CD14-positive monocyte (primary cell): ENCODE results near the gene NECAB2. TPM values are rescaled to one million over a fixed set of nuclear protein-coding genes. Genes with fewer than 3 reads are reported as not detected.
A peak's percentile ranks its signal among the peaks of the same experiment; 100 is the strongest.

Experiments
- DNase-seq, 3 donors: peaks; one replicate each; pipeline ENCODE4 v3.0.0-alpha.2; 2011 to 2022
- H2AFZ ChIP-seq: 2 replicates; pipeline ENCODE4 v1.6.0; 2012; ENCODE audit warnings: mild to moderate bottlenecking, low read depth, low read length, inconsistent platforms; ENCODE audit not compliant: insufficient read depth, poor library complexity, severe bottlenecking
- H3K27ac ChIP-seq, 2 donors: 1 replicate in 1 of 2; 2 replicates in 1 of 2; pipeline ENCODE4 v1.5.1; 2012 to 2013; ENCODE audit warnings: low read length in 2 of 2, control low read depth in 1 of 2, inconsistent platforms in 1 of 2, low read depth in 1 of 2, mild to moderate bottlenecking in 1 of 2
- H3K27me3 ChIP-seq, 2 donors: one replicate each; pipeline versions ENCODE4 v1.6.0 to v1.6.1; 2011 to 2013; ENCODE audit warnings: low read length in 2 of 2; ENCODE audit not compliant: control insufficient read depth in 2 of 2, insufficient read depth in 2 of 2
- H3K36me3 ChIP-seq, 2 donors: replicated peaks in 1 of 2; 1 replicate in 1 of 2; 2 replicates in 1 of 2; pipeline versions ENCODE4 v1.5.1 to v1.6.1; 2012 to 2013; ENCODE audit warnings: low read length in 2 of 2, control low read depth in 1 of 2, inconsistent platforms in 1 of 2, mild to moderate bottlenecking in 1 of 2; ENCODE audit not compliant: insufficient read depth in 2 of 2, control insufficient read depth in 1 of 2
- H3K4me1 ChIP-seq, 2 donors: 1 replicate in 1 of 2; 2 replicates in 1 of 2; pipeline versions ENCODE4 v1.5.1 to v1.6.1; 2012 to 2013; ENCODE audit warnings: low read length in 2 of 2, control low read depth in 1 of 2, inconsistent platforms in 1 of 2, mild to moderate bottlenecking in 1 of 2, moderate library complexity in 1 of 2; ENCODE audit not compliant: insufficient read depth in 2 of 2, control insufficient read depth in 1 of 2
- H3K4me2 ChIP-seq: replicated peaks from 2 replicates; pipeline ENCODE3; 2012; ENCODE audit warnings: low read length, moderate library complexity, mild to moderate bottlenecking; ENCODE audit not compliant: poor library complexity, severe bottlenecking; ENCODE audit errors: extremely low read depth
- H3K4me3 ChIP-seq, 3 experiments: fragments of 200-600 bp in 1 of 3; sonication (generic) in 1 of 3; replicated peaks in 1 of 3; 1 replicate in 2 of 3; 2 replicates in 1 of 3; pipeline ENCODE4 v1.5.1; 2011 to 2013; ENCODE audit warnings: low read length in 3 of 3, mild to moderate bottlenecking in 3 of 3, control low read depth in 2 of 3, low read depth in 2 of 3, inconsistent platforms in 1 of 3, moderate library complexity in 1 of 3
- H3K79me2 ChIP-seq: 2 replicates; pipeline ENCODE4 v1.6.0; 2012; ENCODE audit warnings: mild to moderate bottlenecking, control low read depth, inconsistent platforms, low read length, moderate library complexity; ENCODE audit not compliant: insufficient read depth
- H3K9ac ChIP-seq: 2 replicates; pipeline ENCODE4 v1.6.0; 2017; ENCODE audit warnings: low read length, mild to moderate bottlenecking; ENCODE audit not compliant: insufficient read depth, poor library complexity, severe bottlenecking
- H3K9me3 ChIP-seq, 2 donors: replicated peaks in 1 of 2; 1 replicate in 1 of 2; 2 replicates in 1 of 2; pipeline versions ENCODE4 v1.5.1 to v1.6.1; 2012 to 2013; ENCODE audit warnings: low read length in 2 of 2, control low read depth in 1 of 2; ENCODE audit not compliant: control insufficient read depth in 1 of 2, insufficient read depth in 1 of 2
- H4K20me1 ChIP-seq: 2 replicates; pipeline ENCODE4 v1.6.0; 2012; ENCODE audit warnings: mild to moderate bottlenecking, low read length, control low read depth, moderate library complexity; ENCODE audit not compliant: insufficient read depth
- H3K27ac Mint-ChIP-seq, 7 donors: one replicate each; pipeline ENCODE4 v1.8.0; 2020; ENCODE audit warnings: mild to moderate bottlenecking in 7 of 7, mixed read lengths in 7 of 7, moderate library complexity in 6 of 7, inconsistent platforms in 2 of 7
- H3K27me3 Mint-ChIP-seq, 3 donors: one replicate each; pipeline ENCODE4 v1.8.0; 2021 to 2022; ENCODE audit warnings: low read depth in 3 of 3, mild to moderate bottlenecking in 3 of 3, mixed read lengths in 3 of 3, moderate library complexity in 3 of 3, inconsistent platforms in 1 of 3
- H3K36me3 Mint-ChIP-seq, 2 donors: one replicate each; pipeline ENCODE4 v1.8.0; 2020; ENCODE audit warnings: mixed read lengths in 2 of 2, inconsistent platforms in 1 of 2, mild to moderate bottlenecking in 1 of 2
- H3K4me1 Mint-ChIP-seq: one replicate; pipeline ENCODE4 v1.8.0; 2020; ENCODE audit warnings: mild to moderate bottlenecking, mixed read lengths
- H3K4me3 Mint-ChIP-seq, 2 donors: one replicate each; pipeline ENCODE4 v1.8.0; 2020; ENCODE audit warnings: mild to moderate bottlenecking in 2 of 2, mixed read lengths in 2 of 2, moderate library complexity in 1 of 2
- H3K9me3 Mint-ChIP-seq, 7 donors: one replicate each; pipeline ENCODE4 v1.8.0; 2020 to 2022; ENCODE audit warnings: mixed read lengths in 7 of 7, mild to moderate bottlenecking in 6 of 7, moderate library complexity in 6 of 7, inconsistent platforms in 2 of 7
- WGBS: methylation state at CpG from one replicate; pipeline ENCODE4 v1.1.5; 2013; ENCODE audit warnings: missing lambda C conversion rate; ENCODE audit not compliant: insufficient coverage; 5-methylcytosine and 5-hydroxymethylcytosine counted together
- intact Hi-C, 2 donors: fragments of 100-400 bp; cut with micrococcal nuclease; formaldehyde crosslinking; loops; one replicate each; pipeline versions ENCODE4 v1.15.0 to v1.15.1; 2023
- polyA plus RNA-seq, 3 donors: library from polyadenylated mRNA; depleted of rRNA in 1 of 3; unstranded in 2 of 3; stranded (reverse) in 1 of 3; fragments of 300-500 nt in 2 of 3; fragments of >200 nt in 1 of 3; fragmentation: Illumina TruSeq in 2 of 3; gene quantifications; 1 replicate in 2 of 3; 2 replicates in 1 of 3; pipeline ENCODE4 v1.2.3, GENCODE V29; 2012 to 2021
- TF ChIP-seq, protein P1 (sequence below): fragments of 200-600 bp; IDR thresholded peaks from one replicate; pipeline ENCODE4 v1.8.0; 2022; ENCODE audit warnings: antibody characterized with exemption, mild to moderate bottlenecking

NECAB2 gene
- polyA plus RNA-seq, 3 donors, result 0.33 to 1.4 (median 0.52) TPM

DNA sequence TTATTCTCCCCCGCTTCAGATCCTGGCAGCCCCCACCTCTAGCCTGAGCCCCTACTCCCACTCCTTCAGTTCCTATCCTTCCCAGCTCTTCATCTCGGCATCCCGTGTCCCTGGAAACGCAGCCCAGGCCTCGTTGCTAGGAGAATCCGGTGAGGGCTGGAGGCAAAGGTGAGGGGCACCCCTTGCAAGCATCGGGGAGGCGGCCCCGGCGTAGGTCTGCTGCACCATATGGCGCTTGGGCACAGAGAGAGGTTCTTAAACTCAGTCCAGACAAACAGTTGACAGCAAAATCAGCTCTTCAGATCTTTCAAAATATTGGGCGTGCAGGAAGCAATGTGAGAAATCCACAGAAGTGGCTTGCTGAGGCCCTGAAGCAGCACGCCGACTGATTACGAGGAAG, 59.6 kb downstream of the NECAB2 start:
- no peaks in the 10 kb centered on the region for H3K79me2 ChIP-seq
- peaks cover 13 to 14% of the 10 kb centered on the region in 2 donors for H3K4me1 ChIP-seq
- 87% methylated on average over 3 of the region's 15 CpGs for WGBS
- DNase-seq, result no peak
- no peak overlapping the region for H3K4me2 ChIP-seq
- no peaks in the 10 kb centered on the region for H4K20me1 ChIP-seq
- H3K4me3 ChIP-seq, result no peak overlapping the region
- peaks cover 19 to 24% of the 10 kb centered on the region in 2 donors for H3K9me3 ChIP-seq
- no peak overlapping the region for H3K27ac ChIP-seq
- no peak overlapping the region for H2AFZ ChIP-seq
- Mint-ChIP-seq H3K9me3 (peaks cover 17 to 30% (median 26%) of the 10 kb centered on the region in 7 donors), H3K27ac (no peak overlapping the region), H3K27me3 (peaks cover 61 to 89% (median 77%) of the 10 kb centered on the region in 3 donors), H3K4me1 (peaks cover 17% of the 10 kb centered on the region), H3K36me3 (peaks cover 4 to 12% of the 10 kb centered on the region in 2 donors), H3K4me3 (peak overlapping the region in 1 of 2 donors; percentile 82)
- H3K36me3 ChIP-seq, result no peaks in the 10 kb centered on the region
- TF ChIP-seq, protein P1, sequence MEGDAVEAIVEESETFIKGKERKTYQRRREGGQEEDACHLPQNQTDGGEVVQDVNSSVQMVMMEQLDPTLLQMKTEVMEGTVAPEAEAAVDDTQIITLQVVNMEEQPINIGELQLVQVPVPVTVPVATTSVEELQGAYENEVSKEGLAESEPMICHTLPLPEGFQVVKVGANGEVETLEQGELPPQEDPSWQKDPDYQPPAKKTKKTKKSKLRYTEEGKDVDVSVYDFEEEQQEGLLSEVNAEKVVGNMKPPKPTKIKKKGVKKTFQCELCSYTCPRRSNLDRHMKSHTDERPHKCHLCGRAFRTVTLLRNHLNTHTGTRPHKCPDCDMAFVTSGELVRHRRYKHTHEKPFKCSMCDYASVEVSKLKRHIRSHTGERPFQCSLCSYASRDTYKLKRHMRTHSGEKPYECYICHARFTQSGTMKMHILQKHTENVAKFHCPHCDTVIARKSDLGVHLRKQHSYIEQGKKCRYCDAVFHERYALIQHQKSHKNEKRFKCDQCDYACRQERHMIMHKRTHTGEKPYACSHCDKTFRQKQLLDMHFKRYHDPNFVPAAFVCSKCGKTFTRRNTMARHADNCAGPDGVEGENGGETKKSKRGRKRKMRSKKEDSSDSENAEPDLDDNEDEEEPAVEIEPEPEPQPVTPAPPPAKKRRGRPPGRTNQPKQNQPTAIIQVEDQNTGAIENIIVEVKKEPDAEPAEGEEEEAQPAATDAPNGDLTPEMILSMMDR, result no peak
- H3K9ac ChIP-seq, result peak overlapping the region; percentile 8
- intact Hi-C loops, result no loop called here
- H3K27me3 ChIP-seq, result peaks cover 0 to 51% of the 10 kb centered on the region in 2 donors

DNA sequence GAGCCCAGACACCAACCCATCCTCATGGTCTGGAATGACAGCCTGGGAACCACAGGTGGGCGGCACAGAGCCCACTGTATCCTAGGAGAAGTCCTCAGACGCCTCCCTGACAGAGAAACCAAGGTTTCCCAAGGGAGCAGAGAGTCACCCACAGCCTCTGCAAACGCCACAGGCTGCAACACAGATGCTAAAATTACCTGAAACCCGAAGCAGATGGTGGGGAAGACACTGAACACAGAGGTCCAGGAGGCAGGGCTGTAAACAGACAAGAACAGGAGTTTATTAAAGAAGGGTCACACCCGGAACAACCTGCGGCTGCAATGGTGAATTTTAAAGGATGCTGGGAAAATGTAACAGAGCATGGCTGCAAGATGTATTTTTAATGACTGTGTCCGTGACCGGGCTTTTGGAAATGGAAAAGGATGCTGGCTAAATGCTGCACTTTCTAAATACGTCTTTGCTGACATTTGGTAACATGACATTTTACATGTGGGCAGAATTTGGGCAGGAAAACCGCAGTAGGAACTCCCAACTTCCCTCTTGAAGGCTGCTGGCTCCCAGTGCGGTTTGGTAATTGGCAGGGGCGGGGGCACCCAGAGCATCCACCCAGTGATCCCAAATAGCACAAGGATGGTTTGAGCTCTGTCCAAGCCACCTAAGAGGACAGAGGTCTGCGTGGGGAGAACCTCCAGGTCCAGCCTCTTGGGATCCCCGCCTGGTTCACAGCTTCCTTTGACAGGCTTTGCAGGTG, 61.4 kb downstream of the NECAB2 start:
- H3K4me1 ChIP-seq, result peaks cover 13 to 14% of the 10 kb centered on the region in 2 donors
- peak overlapping the region in 1 of 3 experiments; percentile 19 for H3K4me3 ChIP-seq
- H3K27ac ChIP-seq, result no peak overlapping the region
- peak; percentile 3 to 50 (median 31) for DNase-seq
- Mint-ChIP-seq H3K27me3 (peaks cover 68 to 88% (median 82%) of the 10 kb centered on the region in 3 donors), H3K36me3 (peaks cover 4 to 12% of the 10 kb centered on the region in 2 donors), H3K4me1 (peaks cover 17% of the 10 kb centered on the region), H3K4me3 (peak overlapping the region in 1 of 2 donors; percentile 72), H3K27ac (peak overlapping the region in 3 of 7 donors; percentile 19 to 62 (median 33)), H3K9me3 (peaks cover 17 to 30% (median 23%) of the 10 kb centered on the region in 7 donors)
- H4K20me1 ChIP-seq, result no peaks in the 10 kb centered on the region
- H3K9ac ChIP-seq, result no peak overlapping the region
- 25% methylated on average over 14 of the region's 14 CpGs for WGBS
- intact Hi-C loops, result no loop called here
- no peaks in the 10 kb centered on the region for H3K79me2 ChIP-seq
- peaks cover 19 to 24% of the 10 kb centered on the region in 2 donors for H3K9me3 ChIP-seq
- no peak overlapping the region for H2AFZ ChIP-seq
- peak overlapping the region; percentile 8 for H3K4me2 ChIP-seq
- H3K36me3 ChIP-seq, result no peaks in the 10 kb centered on the region
- peaks cover 0 to 61% of the 10 kb centered on the region in 2 donors for H3K27me3 ChIP-seq
- TF ChIP-seq, protein P1, result no peak
